GF-D8 (cell line): Measurements from ENCODE around the gene KLHDC10.
"Not testable (repeated sequence)": the region's sequence is repeated elsewhere in the genome, so short reads cannot be mapped to it uniquely, and the experiment has no call there.

Source experiments
- DNase-seq: peaks from one replicate; lab custom pipeline; 2025; lab: John Stamatoyannopoulos, UW

The KLHDC10 gene

GRCh38 chr7:130079846-130080394, 9.6 kb downstream of the KLHDC10 start:
- no peak for DNase-seq

GRCh38 chr7:130083497-130083896, 13.2 kb downstream of the KLHDC10 start:
- not testable (repeated sequence) for DNase-seq

GRCh38 chr7:130084037-130084875, 13.9 kb downstream of the KLHDC10 start:
- DNase-seq, result no peak

GRCh38 chr7:130085235-130085634, 14.9 kb downstream of the KLHDC10 start:
- not testable (repeated sequence) for DNase-seq

GRCh38 chr7:130086938-130087337, 16.6 kb downstream of the KLHDC10 start:
- DNase-seq, result no peak

- DNase-seq, result no peak
Observed at GRCh38 chr7:130087364-130087763, 17.0 kb downstream of the KLHDC10 start.

GRCh38 chr7:130090745-130091532, 20.6 kb downstream of the KLHDC10 start:
- no peak for DNase-seq

- peak; percentile 11 for DNase-seq
Observed at GRCh38 chr7:130091999-130092398, 21.7 kb downstream of the KLHDC10 start.

GRCh38 chr7:130092598-130092997, 22.3 kb downstream of the KLHDC10 start:
- no peak for DNase-seq

GRCh38 chr7:130095812-130096211, 25.5 kb downstream of the KLHDC10 start:
- DNase-seq, result no peak

- DNase-seq, result no peak
Observed at GRCh38 chr7:130096243-130096827, 26.0 kb downstream of the KLHDC10 start.

- no peak for DNase-seq
Observed at GRCh38 chr7:130099331-130099730, 29.0 kb downstream of the KLHDC10 start.

- DNase-seq, result no peak
Observed at GRCh38 chr7:130102588-130102987, 32.3 kb downstream of the KLHDC10 start.

GRCh38 chr7:130107949-130108674, 37.8 kb downstream of the KLHDC10 start:
- DNase-seq, result no peak

GRCh38 chr7:130108809-130109208, 38.5 kb downstream of the KLHDC10 start:
- DNase-seq, result no peak

- DNase-seq, result no peak
Observed at GRCh38 chr7:130112093-130112492, 41.8 kb downstream of the KLHDC10 start.

GRCh38 chr7:130112662-130113425, 42.5 kb downstream of the KLHDC10 start:
- DNase-seq, result no peak

- not testable (repeated sequence) for DNase-seq
Observed at GRCh38 chr7:130113426-130113805, 43.1 kb downstream of the KLHDC10 start.

- DNase-seq, result no peak
Observed at GRCh38 chr7:130113887-130114286, 43.6 kb downstream of the KLHDC10 start.

- no peak for DNase-seq
Observed at GRCh38 chr7:130114374-130114773, 44.0 kb downstream of the KLHDC10 start.

GRCh38 chr7:130114776-130115175, 44.4 kb downstream of the KLHDC10 start:
- no peak for DNase-seq
